ENCODE results near the gene CCDC112. TPM values are rescaled to one million over a fixed set of nuclear protein-coding genes. Genes with fewer than 3 reads are reported as not detected.

CCDC112 gene
- polyA plus RNA-seq, 1 experiment = 4.7 TPM

DNA sequence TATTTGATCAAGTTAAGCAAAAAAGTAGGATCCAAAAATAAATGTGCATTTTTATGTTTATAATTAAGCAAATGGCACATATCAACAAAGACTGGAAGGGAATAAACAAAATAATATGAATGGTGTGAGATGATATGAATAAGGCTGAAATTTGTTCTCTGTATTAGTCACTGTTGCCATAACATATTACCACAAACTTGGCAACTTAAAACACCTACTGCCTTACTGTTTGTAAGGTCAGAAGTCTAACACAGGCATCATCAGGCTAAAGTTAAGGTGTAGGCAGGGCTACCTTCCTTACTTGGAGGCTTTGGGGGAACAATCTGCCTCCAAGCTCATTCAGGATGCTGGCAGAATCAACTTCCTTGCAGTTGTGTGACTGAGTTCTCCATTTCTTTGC lies 53.0 kb downstream of the CCDC112 start:
- ChIA-PET POLR2A (no interaction called here), CTCF (interaction anchor here (0.6 to 7.7 kb wide), 4 partner anchors 9 to 146 kb away, joined by 3 to 112 read pairs (median 3); no protein-coding TSS in a partner anchor)
- Histone ChIP-seq H3K9me3 (ENCODE audit: control insufficient read depth, insufficient read depth, low read length) (no peaks in the 10 kb centered on the region), H3K4me3 (ENCODE audit: low read depth, low read length) (no peak overlapping the region), H3K27me3 (ENCODE audit: control insufficient read depth, insufficient read depth, low read length) (no peaks in the 10 kb centered on the region), H3K27ac (ENCODE audit: low read depth, low read length) (no peak overlapping the region)
- DNase-seq (ENCODE audit: low read depth, low spot score) = no peak
- TF ChIP-seq, protein P1, sequence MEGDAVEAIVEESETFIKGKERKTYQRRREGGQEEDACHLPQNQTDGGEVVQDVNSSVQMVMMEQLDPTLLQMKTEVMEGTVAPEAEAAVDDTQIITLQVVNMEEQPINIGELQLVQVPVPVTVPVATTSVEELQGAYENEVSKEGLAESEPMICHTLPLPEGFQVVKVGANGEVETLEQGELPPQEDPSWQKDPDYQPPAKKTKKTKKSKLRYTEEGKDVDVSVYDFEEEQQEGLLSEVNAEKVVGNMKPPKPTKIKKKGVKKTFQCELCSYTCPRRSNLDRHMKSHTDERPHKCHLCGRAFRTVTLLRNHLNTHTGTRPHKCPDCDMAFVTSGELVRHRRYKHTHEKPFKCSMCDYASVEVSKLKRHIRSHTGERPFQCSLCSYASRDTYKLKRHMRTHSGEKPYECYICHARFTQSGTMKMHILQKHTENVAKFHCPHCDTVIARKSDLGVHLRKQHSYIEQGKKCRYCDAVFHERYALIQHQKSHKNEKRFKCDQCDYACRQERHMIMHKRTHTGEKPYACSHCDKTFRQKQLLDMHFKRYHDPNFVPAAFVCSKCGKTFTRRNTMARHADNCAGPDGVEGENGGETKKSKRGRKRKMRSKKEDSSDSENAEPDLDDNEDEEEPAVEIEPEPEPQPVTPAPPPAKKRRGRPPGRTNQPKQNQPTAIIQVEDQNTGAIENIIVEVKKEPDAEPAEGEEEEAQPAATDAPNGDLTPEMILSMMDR (IDR thresholded peaks at IDR 0.05; ENCODE audit: low read depth, low read length) = no peak

DNA sequence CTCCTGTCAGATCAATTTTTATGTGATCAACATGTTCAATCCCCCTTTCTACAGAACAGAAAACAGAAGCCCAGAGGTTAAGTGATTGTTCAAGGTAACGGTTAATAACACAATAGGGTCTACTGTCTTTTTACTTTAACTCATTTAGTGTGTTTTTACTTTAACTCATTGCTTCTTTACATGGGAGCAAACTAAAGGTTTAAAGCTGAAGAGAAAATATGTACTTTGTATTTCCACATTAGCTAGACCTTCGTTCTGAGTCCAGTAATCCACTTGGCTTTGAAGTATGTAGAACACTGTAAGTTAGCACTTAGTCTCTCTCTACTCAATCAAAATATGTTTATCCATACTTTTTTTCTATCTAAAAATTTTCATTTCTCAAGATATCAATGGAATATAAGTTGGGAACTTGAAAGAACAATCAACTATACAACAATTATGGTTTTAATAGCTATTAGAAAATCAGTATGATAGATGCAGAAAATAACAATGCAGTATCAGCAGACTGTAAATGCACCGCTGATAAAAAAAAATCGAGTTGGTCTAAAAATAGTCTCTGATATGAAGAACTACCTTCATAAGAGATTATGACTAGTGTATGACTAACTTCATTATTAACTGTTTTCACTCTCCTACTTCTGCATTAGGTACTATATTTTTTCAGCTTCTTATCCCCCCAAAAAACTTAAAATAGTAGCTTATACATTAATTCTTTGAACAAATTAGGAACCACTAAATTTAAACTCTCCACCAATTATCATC lies 54.4 kb downstream of the CCDC112 start:
- POLR2A ChIA-PET = no interaction called here
- Histone ChIP-seq H3K9me3 (ENCODE audit: control insufficient read depth, insufficient read depth, low read length) (no peaks in the 10 kb centered on the region), H3K4me3 (ENCODE audit: low read depth, low read length) (no peak overlapping the region), H3K27ac (ENCODE audit: low read depth, low read length) (no peak overlapping the region), H3K27me3 (ENCODE audit: control insufficient read depth, insufficient read depth, low read length) (no peaks in the 10 kb centered on the region)
- no peak for DNase-seq (ENCODE audit: low read depth, low spot score)
- CTCF ChIA-PET = interaction anchor here (7.7 kb wide), 1 partner anchor 145 kb away, joined by 112 read pairs; no protein-coding TSS in a partner anchor
- TF ChIP-seq, protein P1 (IDR thresholded peaks at IDR 0.05; ENCODE audit: low read depth, low read length) = no peak

DNA sequence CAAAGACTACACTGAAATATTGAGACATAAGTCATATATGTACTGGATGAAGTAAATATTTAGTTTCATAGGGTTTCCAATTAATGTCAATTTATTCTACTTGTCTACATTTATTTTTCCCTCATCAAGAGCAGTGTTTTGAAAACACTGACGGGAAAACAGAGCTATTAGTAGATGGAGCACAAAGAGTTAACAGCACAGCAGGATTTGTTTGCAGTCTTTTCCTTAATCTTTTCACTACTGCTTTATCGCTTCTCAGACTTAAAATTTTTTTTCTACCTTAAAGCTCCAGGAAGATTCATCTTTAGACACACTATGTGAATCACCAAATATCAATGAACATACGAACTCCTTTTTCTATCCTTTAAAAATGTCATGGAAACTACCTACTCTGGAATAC lies 59.4 kb downstream of the CCDC112 start:
- DNase-seq (ENCODE audit: low read depth, low spot score) = no peak
- ChIA-PET POLR2A (no interaction called here), CTCF (interaction anchor here (2.1 kb wide), 1 partner anchor 10 kb away, joined by 5 read pairs; no protein-coding TSS in a partner anchor)
- Histone ChIP-seq H3K27me3 (ENCODE audit: control insufficient read depth, insufficient read depth, low read length) (no peaks in the 10 kb centered on the region), H3K27ac (ENCODE audit: low read depth, low read length) (no peak overlapping the region), H3K9me3 (ENCODE audit: control insufficient read depth, insufficient read depth, low read length) (no peaks in the 10 kb centered on the region), H3K4me3 (ENCODE audit: low read depth, low read length) (no peak overlapping the region)
- TF ChIP-seq, protein P1 (IDR thresholded peaks at IDR 0.05; ENCODE audit: low read depth, low read length) = no peak

DNA sequence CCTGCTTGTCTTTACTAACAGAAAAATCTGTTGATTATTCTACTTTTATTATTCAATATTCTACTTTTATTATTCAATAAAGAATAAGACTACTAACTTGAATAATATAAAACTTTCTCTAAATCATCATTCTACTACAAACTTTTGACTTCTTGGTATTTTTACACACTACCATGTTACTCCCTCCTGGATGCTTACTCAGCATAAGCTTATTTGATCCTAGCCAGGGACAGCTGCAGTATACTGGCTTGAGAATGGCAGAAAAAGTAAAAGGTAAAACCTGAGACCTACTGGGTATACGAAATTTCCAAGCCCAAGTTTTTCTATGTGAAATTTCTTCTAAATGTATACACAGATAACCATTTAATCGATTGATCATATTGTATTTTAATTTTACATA lies 59.9 kb downstream of the CCDC112 start:
- ChIA-PET CTCF (interaction anchor here (2.1 kb wide), 1 partner anchor 11 kb away, joined by 5 read pairs; no protein-coding TSS in a partner anchor), POLR2A (no interaction called here)
- H3K27me3 ChIP-seq (ENCODE audit: control insufficient read depth, insufficient read depth, low read length) = no peaks in the 10 kb centered on the region
- H3K9me3 ChIP-seq (ENCODE audit: control insufficient read depth, insufficient read depth, low read length) = no peaks in the 10 kb centered on the region
- no peak overlapping the region for H3K4me3 ChIP-seq (ENCODE audit: low read depth, low read length)
- H3K27ac ChIP-seq (ENCODE audit: low read depth, low read length) = no peak overlapping the region
- TF ChIP-seq, protein P1 (IDR thresholded peaks at IDR 0.05; ENCODE audit: low read depth, low read length) = no peak
- no peak for DNase-seq (ENCODE audit: low read depth, low spot score)

DNA sequence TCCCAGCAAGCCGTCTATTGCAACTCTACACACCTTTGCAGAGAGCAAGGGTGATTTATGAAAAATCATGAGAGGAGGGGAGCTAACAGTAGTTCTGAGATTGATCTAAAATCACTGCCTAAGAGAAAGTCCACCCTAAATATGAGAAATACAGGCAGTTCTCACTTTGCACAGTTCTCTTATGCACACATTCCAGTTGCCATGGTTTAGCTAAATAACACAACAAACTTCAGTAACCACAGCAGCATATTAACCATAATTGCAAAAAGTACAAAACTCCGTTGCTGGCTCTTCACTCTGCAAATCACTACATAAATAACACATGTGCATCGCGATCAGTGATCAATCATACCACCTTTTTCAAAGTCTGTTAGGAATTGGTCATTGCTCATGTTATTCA lies 64.9 kb downstream of the CCDC112 start:
- ChIA-PET CTCF (interaction anchor here (1.1 kb wide), 1 partner anchor 9 kb away, joined by 3 read pairs; no protein-coding TSS in a partner anchor), POLR2A (no interaction called here)
- DNase-seq (ENCODE audit: low read depth, low spot score) = no peak
- no peaks in the 10 kb centered on the region for H3K27me3 ChIP-seq (ENCODE audit: control insufficient read depth, insufficient read depth, low read length)
- H3K27ac ChIP-seq (ENCODE audit: low read depth, low read length) = no peak overlapping the region
- no peaks in the 10 kb centered on the region for H3K9me3 ChIP-seq (ENCODE audit: control insufficient read depth, insufficient read depth, low read length)
- TF ChIP-seq, protein P1 (IDR thresholded peaks at IDR 0.05; ENCODE audit: low read depth, low read length) = no peak
- H3K4me3 ChIP-seq (ENCODE audit: low read depth, low read length) = no peak overlapping the region
